Measurements from ENCODE around the gene ZNF300. TPM values are rescaled to one million over a fixed set of nuclear protein-coding genes. Genes with fewer than 3 reads are reported as not detected.
A peak's percentile ranks its signal among the peaks of the same experiment; 100 is the strongest.

The ZNF300 gene
- total RNA-seq, 1 donor from 2014 or later = 12.4 TPM

DNA sequence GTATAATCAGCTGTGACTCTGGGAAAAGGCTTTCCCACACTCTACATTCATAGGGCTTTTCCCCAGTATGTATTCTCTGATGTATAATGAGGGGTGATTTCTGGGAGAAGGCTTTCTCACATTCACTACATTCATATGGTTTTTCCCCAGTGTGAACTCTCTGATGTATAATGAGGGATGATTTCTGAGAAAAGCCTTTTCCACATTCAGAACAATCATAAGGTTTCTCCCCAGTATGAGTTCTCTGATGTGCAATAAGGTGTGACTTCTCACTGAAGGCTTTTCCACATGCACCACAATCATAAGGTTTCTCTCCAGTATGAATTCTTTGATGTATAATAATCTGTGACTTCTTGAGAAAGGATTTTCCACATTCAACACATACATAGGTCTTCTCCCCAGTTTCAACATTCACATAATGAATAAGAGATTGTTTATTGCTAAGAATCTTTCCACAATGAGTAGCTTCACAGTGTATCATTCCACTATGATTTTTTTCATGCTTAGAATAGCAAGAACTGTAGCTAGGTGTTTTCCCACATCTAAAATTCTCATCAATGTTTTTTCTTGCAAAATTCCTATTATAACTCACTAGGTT, 26.7 kb upstream of the ZNF300 start:
- Mint-ChIP-seq H3K27me3 (ENCODE audit: low read depth) (no peaks in the 10 kb centered on the region), H3K36me3 (ENCODE audit: low read depth) (peaks cover 18% of the 10 kb centered on the region), H3K9me3 (peaks cover 21% of the 10 kb centered on the region), H3K27ac (ENCODE audit: unreplicated experiment) (no peak overlapping the region), H3K4me1 (no peaks in the 10 kb centered on the region), H3K4me3 (no peak overlapping the region)
- TF ChIP-seq, protein P1, sequence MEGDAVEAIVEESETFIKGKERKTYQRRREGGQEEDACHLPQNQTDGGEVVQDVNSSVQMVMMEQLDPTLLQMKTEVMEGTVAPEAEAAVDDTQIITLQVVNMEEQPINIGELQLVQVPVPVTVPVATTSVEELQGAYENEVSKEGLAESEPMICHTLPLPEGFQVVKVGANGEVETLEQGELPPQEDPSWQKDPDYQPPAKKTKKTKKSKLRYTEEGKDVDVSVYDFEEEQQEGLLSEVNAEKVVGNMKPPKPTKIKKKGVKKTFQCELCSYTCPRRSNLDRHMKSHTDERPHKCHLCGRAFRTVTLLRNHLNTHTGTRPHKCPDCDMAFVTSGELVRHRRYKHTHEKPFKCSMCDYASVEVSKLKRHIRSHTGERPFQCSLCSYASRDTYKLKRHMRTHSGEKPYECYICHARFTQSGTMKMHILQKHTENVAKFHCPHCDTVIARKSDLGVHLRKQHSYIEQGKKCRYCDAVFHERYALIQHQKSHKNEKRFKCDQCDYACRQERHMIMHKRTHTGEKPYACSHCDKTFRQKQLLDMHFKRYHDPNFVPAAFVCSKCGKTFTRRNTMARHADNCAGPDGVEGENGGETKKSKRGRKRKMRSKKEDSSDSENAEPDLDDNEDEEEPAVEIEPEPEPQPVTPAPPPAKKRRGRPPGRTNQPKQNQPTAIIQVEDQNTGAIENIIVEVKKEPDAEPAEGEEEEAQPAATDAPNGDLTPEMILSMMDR (conservative IDR thresholded peaks at IDR 0.05) = no peak
- no peak for DNase-seq (ENCODE audit: low read depth, low spot score)

DNA sequence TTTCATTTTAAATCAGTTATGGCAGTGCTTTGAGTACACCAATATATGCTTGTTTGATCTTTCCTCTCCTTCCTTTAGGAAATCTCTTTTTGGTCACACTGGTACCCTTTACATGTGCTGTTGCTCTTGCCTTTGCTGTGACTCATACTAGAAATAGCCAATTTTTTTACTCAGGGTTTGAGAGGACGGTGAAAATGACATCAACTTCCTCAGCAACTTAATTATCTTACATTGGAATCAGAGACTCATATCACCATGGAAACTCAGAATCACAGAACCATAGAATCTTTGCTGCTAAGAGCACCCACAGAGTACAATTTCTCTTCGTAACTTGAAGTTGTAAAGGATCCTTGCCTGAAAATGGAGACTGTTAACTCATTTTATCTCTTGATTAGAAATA, 13.8 kb upstream of the ZNF300 start:
- no peaks in the 10 kb centered on the region for H3K4me1 Mint-ChIP-seq
- peaks cover 2% of the 10 kb centered on the region for H3K36me3 Mint-ChIP-seq (ENCODE audit: low read depth)
- H3K9me3 Mint-ChIP-seq = peaks cover 25% of the 10 kb centered on the region
- H3K27ac Mint-ChIP-seq (ENCODE audit: unreplicated experiment) = no peak overlapping the region
- H3K4me3 Mint-ChIP-seq = no peak overlapping the region
- TF ChIP-seq, protein P1 (conservative IDR thresholded peaks at IDR 0.05) = no peak
- H3K27me3 Mint-ChIP-seq (ENCODE audit: low read depth) = peaks cover 17% of the 10 kb centered on the region
- DNase-seq (ENCODE audit: low read depth, low spot score) = no peak

DNA sequence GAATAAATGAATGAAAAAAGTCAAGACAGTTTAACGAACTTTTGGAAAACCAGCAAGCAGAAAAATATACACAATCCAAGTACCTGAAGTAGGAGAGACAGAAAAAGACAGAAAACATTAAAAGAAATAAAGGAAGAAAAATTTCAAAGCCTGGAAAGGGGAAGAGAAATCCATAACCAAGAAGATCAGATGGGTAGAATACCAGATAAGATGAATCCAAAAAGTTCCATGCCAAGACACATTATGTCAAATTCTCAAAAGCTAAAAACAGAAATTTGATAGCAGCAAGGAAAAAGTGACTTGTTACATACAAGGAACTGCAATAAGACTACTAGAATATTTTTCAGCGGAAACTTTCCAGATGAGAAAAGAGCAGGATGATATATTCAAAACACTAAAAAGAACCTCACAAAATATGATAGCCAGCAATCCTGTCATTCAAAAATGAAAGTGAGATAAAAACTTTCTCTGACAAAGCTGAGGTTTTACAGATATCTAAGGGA, 7.6 kb upstream of the ZNF300 start:
- no peaks in the 10 kb centered on the region for H3K4me1 Mint-ChIP-seq
- no peak overlapping the region for H3K27ac Mint-ChIP-seq (ENCODE audit: unreplicated experiment)
- peaks cover 7% of the 10 kb centered on the region for H3K27me3 Mint-ChIP-seq (ENCODE audit: low read depth)
- no peak overlapping the region for H3K4me3 Mint-ChIP-seq
- DNase-seq (ENCODE audit: low read depth, low spot score) = no peak
- TF ChIP-seq, protein P1 (conservative IDR thresholded peaks at IDR 0.05) = no peak
- peaks cover 4% of the 10 kb centered on the region for H3K36me3 Mint-ChIP-seq (ENCODE audit: low read depth)
- H3K9me3 Mint-ChIP-seq = peaks cover 31% of the 10 kb centered on the region

DNA sequence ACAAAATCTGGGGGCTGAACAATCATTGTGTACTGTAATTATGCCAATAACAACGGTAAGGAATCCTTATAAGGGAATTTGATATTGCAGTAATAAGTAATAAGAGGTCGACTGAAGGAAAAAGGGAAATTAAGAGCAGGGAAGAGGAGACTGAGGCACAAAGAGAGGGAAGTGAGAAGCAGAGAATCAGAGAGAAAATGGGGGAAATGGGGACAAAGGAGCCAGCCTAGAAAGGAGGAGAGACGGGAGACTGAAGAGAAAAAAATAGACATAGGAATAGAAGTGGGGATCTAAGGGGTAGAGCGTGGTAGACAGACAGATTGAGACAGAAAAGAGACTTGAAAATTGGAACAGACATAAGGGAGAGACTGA, 518 bp upstream of the ZNF300 start:
- peaks cover 35% of the 10 kb centered on the region for H3K36me3 Mint-ChIP-seq (ENCODE audit: low read depth)
- peak overlapping the region; percentile 100 for H3K27ac Mint-ChIP-seq (ENCODE audit: unreplicated experiment)
- peak overlapping the region; percentile 95 for H3K4me3 Mint-ChIP-seq
- no peak for DNase-seq (ENCODE audit: low read depth, low spot score)
- peaks cover 5% of the 10 kb centered on the region for H3K27me3 Mint-ChIP-seq (ENCODE audit: low read depth)
- TF ChIP-seq, protein P1 (conservative IDR thresholded peaks at IDR 0.05) = no peak
- H3K4me1 Mint-ChIP-seq = peaks cover 13% of the 10 kb centered on the region
- peaks cover 26% of the 10 kb centered on the region for H3K9me3 Mint-ChIP-seq

DNA sequence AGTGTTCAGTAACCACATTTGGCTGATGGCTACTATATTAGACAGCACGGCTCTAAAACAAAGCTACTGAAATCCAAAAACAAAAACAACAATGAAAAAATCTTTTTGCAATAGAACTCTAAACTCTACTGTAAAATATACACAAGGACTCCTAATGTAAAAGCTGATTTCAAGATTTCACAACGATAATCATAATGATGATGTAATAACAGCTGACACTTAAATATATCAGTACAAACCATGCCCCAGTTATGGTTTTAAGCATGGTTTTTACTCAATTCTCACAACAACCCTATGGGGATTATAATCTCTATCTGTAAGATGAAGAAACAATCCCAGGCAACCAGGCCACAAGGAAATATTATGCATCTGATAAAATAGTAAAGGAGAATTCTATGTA, 3.3 kb downstream of the ZNF300 start:
- Mint-ChIP-seq H3K27me3 (ENCODE audit: low read depth) (peaks cover 5% of the 10 kb centered on the region), H3K4me3 (no peak overlapping the region), H3K9me3 (peaks cover 44% of the 10 kb centered on the region), H3K27ac (ENCODE audit: unreplicated experiment) (no peak overlapping the region), H3K36me3 (ENCODE audit: low read depth) (peaks cover 68% of the 10 kb centered on the region), H3K4me1 (peaks cover 13% of the 10 kb centered on the region)
- DNase-seq (ENCODE audit: low read depth, low spot score) = no peak
- TF ChIP-seq, protein P1 (conservative IDR thresholded peaks at IDR 0.05) = no peak
